Measurements from ENCODE around the gene RPS17.
"Not testable (repeated sequence)": the region's sequence is repeated elsewhere in the genome, so short reads cannot be mapped to it uniquely, and the experiment has no call there.

Gene RPS17

GRCh38 chr15:82507087-82507486 is 33.2 kb downstream of the RPS17 start:
- not testable (repeated sequence) for DNase-seq (ENCODE audit: low read depth)

GRCh38 chr15:82505842-82506241 is 34.4 kb downstream of the RPS17 start:
- DNase-seq (ENCODE audit: low read depth), result not testable (repeated sequence)

GRCh38 chr15:82504074-82504473 is 36.2 kb downstream of the RPS17 start:
- not testable (repeated sequence) for DNase-seq (ENCODE audit: low read depth)

GRCh38 chr15:82502700-82503339 is 37.4 kb downstream of the RPS17 start:
- not testable (repeated sequence) for DNase-seq (ENCODE audit: low read depth)

- DNase-seq (ENCODE audit: low read depth), result not testable (repeated sequence)
These were observed 39.5 kb downstream of the RPS17 start for GRCh38 chr15:82500772-82501171.

GRCh38 chr15:82497978-82498377 is 42.3 kb downstream of the RPS17 start:
- not testable (repeated sequence) for DNase-seq (ENCODE audit: low read depth)

GRCh38 chr15:82488250-82488649 is 52.0 kb downstream of the RPS17 start:
- DNase-seq (ENCODE audit: low read depth), result not testable (repeated sequence)

GRCh38 chr15:82487045-82487444 is 53.2 kb downstream of the RPS17 start:
- DNase-seq (ENCODE audit: low read depth), result not testable (repeated sequence)
